Measurements from ENCODE around the gene TLL2.

TLL2 gene

DNA sequence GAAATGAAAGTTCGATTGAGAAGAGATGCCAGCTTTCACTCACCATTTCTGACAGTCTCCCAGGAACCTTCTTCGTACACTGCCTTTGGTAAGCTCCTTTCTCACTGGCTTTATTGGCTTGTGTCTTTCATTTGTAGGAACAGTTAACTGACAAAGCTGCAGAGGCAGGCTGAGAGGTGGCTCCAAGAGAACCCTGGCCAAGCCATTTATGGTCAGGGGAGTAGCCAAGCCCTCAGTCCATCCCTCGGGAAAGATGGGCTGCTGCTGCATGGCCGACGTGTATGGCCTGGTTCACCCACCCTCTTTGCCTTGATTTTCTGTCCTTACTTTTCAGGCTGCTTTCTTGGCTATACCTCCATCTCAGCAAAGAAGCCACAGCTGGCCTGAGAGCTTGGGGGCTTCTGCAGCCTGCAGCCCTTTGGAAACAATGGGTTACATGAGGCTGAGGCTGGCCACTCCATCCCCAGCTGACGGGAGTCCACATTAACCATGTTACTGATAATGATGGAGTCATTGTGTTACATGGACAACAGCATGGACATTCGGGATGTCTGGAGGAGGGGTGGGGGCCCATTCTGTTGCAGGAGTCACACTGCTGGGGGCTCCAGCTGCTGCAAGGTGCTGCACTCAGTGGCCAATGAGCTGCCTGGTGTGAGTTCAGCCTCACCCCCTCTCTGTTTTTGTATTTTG, 154.7 kb downstream of the TLL2 start, which contains the start of gene OPALIN:
OPALIN (minus strand) TSS at position 152 of the 690 bp plus-strand sequence; CDS start at position 46, 106 bp downstream.
- DNase-seq (ENCODE audit: low spot score): no peak

DNA sequence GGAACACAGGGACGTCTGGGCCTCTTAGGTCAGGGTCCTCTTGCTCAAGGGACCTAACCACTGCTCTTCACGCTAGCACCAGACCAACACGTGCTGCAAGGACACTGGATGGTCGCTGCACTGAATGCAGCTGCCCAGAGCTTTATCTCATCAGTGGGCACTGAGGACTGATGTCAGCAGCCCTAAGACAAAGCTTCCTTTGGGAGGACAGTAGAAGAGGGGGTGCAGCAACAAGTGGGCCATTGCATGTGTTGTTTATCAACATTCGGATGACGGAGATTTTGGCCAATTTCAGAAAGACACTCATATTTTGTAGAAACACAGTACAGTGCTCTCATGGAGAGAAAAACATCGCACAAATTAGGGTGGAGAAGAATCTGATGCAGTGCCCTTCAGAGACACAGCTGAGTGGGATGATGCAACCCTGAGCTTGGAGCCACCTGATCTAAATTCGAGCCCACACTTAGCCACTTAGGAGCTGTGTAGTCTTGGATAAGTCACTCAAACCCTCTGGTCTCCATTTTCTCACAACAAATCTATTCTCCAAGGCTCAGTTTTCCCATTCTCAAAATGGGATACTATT, 156.6 kb downstream of the TLL2 start:
- DNase-seq (ENCODE audit: low spot score): no peak

DNA sequence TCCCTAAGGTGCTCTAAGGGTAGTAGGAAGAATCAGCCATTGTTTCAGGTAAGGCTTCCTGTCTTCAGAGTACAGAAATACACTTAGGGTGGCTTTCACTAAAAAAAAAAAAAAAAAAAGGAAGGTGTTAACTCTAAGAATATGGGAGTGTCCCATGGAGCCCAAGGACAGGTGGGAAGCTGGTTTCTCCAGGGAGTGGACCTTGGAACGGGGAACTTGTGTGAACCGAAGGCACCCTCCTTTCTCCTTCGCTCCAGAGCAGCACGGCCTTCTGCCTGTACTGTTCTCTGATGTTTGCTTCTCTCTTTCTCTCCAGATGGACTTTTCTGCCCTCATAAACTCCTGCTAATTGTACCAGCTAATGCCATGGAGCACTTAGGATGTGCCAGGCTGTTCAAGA, 161.1 kb downstream of the TLL2 start:
- no peak for DNase-seq (ENCODE audit: low spot score)

DNA sequence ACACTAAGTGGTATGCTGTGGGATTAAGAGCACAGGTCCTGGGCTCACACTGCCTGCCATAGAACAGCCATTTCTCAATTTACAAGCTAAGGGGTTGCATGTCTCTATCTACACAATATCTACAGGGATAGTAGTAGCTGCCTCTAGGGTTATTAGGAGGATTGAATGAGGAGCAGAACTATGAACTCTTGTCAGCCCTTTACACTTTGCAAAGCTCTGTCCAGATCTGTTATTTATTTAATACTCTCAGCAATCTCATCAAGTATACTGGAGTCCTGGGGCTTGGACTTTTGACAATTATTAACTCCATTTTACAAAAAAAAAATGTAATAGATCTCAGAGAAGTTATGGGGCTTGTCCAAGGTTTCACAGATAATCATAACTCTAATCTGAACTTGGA, 161.7 kb downstream of the TLL2 start:
- no peak for DNase-seq (ENCODE audit: low spot score)

DNA sequence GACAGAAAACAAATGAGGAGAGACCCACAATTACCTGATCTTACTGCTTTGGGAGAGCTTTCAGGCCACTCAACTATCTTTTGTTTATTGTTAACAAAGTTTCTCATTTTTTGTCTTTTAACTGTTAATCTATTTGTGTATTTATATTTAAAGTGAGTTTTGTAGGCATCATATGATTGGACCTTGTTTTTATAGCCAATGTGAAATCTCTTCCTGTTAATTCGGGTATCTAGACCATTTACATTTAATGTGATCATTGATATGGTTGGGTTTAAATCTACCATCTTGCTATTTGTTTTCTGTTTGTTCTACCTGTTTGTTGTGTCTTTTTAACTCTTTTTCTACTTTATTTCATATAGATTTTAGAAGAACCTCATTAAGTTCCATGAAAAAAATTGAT, 167.4 kb downstream of the TLL2 start:
- DNase-seq (ENCODE audit: low spot score): no peak

DNA sequence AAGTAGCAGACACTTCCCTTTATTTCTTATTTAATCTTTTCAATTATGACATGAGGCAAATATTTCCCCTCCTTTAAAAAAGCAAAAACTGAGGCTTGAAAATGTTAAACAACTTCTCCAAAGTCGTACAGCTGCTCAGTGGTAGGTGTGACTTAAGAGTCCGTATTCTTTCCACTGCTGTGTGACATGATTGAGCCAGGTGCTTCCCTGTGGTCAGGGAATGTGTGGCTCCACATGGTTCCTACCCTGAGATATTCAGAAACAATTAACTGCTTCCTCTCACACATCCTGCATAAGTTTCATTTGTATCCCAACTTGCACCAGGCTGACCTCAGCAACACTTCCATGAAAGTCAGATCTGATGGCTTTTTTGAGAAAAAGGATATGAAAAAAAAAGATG, 168.5 kb downstream of the TLL2 start:
- DNase-seq (ENCODE audit: low spot score): no peak

DNA sequence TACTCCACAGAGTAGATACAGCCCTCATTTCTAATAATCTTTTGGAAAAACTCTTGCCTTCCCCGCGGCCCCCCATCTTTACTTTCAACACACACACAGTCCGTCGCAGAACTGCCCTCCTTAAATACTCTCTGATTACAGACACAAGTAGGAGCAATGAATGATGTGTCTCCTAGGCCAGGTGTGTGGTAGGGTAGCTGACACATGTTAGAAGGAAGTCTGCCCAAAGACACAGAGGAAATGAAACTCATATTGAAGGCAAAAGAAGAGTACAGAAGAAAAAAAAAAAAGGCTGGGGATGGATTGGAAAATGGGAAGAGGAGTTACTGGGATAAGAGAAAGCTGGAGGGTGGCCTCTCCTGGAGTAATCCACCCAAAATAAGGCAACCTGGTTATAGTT, 169.5 kb downstream of the TLL2 start:
- no peak for DNase-seq (ENCODE audit: low spot score)

DNA sequence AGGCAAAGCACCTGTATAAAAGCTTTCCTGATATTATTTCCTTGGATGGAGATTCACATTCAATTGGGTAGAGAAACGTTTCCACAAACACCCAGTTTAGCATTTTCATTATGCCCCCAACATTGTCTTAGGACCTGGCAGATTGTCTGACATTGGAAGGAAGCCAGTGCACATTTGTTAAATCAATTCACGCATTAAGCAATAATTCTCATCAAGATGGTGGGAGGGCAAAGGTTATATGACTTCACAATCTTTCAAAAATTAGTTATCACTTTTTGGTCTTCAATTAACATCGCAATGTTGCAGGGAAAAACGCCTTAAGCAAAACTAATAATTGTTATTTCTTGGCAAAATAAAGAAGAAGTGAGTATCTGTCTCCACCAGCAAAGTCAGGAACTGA, 171.3 kb downstream of the TLL2 start:
- DNase-seq (ENCODE audit: low spot score): no peak

DNA sequence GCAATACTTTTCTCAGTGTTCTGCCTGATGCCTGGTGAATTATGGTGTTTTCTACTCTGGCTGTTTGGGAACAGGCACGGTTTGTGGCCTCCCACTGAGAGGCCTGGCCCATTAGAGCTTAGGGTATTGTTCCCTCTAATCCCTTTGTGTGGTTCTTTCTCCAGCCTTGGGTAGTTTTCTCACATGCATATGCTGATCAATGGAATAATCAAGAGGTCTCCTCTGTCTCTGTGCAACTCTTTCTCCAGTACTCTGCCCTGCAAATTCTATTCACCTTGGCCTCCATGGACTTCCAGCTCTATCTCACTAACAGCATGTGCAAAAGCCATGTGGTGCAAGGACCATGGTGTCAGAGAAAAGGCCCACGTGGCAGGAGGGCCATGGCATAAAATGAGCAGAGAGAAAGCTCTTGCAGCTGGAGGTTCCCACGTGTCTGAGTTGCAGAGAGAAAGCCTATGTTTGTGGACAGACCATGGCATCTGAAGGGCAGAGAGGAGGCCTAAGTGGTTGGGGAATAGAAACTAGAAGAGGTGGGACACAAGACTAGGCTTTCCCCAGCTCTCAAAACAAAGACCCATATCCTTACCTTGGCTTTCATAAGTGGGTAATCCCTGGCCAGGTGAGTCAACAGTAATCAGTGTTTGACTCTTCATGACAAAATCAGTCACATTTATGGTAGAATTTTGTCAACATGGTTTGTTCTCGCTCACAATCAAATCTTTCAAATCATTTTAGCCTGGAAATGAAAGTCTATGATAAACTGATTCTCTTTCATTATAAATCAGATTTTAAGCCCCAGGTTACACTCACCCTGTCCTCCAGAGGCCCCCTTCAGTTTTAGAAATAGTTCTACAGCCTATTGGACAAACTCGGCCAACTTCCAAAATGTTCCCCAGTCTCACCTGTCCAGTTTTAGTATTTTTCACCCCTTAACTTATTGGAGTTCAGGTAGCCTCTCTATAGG, 172.2 kb downstream of the TLL2 start:
- no peak for DNase-seq (ENCODE audit: low spot score)

DNA sequence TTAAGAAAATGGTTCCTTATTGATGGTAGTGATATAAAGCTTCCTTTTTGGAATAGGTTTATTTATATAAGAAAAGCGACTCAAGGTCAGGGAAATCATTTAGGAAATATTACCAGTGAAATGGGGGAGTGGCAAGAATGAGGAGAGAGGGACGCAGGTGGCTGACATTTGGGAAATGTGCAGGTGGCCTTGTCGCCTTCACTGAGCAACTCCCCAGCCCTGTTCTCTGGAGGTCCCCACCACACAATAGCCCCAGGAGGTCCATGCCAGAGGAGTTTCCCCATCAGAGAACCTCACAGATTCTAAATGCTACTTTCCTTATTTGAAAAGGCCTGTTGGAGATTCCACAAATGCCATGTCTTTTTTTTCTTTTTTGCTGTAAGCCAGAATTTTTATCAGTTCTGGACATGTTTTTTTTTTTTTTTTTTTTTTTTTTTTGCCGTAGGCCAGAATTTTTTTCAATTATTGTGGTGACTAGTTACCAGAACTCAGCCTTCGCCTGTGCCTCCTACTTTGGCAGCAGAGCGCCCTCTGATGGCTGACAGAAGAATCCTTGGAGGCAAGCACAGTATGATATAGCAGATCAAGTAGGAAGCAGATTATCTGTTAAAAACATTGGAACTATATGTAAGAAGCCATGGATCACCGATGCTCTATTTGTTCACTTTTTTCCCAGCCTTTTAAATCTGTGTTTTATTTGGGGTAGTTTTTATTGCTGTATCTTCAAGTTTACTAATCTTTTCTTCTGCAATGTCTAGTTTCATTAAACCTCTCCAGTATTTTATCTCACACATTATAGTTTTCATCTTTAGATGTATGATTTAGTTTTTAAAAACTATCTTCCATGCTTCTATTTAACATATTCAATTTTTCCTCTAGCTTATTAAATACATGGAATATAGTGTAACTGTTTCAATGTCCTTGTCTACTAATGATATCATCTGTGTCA, 173.5 kb downstream of the TLL2 start:
- no peak for DNase-seq (ENCODE audit: low spot score)

DNA sequence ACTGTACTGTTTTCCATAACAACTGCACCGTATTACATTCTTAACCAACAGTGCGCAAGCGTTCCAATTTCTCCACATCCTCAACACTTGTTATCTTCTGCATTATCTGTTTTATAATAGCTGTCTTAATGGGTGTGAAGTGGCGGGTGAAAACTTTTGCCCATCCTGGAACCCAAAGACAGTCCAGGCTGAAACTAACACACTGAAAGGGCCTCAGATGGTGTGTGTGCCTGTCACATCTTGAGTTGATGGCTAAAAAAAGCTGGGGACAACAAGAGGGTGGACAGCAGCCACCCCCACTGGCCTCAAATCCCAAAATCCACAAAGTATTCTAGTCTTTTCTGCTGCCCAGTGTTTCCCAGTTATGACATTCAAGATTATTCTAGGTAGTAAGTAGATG, 174.3 kb downstream of the TLL2 start:
- no peak for DNase-seq (ENCODE audit: low spot score)

DNA sequence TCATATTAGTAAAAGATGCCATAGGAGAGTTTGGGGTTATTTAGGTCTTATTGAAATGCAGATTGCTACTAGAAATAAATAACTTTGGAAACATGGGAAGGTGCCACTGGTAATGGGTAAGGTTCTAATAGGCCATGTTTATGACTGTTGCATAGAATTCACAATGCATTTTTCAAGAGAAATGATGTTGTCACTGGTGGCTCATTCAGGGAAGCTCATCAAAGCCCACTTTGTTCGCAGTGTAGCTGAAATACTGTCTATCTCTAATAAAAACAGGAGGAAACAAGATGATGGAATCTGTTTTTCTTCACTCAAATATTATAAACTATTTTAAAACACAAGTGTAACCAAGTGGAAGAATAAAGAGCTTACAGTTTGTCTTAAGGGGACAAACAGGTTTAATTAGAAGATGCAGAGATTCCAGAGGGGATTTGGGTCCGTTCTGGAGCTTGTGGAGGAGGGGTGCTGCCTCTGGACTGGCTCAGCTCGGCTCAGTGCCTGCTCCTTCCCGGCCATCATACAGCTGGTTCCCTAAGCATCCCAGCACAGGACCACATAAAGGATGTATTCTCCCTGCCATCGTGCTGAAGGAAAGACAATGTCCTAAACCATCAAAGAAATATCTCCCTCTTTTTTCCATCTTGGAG, 175.3 kb downstream of the TLL2 start:
- no peak for DNase-seq (ENCODE audit: low spot score)

DNA sequence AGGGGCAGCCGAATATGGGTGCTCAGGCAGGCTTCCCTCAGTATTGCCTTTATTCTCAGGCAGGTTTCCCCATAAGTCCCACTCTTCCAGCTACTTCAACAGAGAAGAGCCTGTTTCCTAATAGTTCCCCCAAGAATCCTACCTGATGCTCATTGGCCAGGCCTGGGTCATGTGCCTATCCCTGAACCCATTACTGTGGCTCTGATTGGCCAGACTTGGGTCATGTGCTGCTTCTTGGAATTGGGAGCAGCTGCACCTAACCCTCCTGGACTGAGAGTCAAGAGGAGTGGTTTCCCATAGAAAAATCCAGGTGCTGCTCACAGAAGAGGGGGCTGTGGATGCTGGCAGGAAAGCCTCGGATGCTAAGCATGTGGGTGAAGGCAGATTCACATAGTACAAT, 176.6 kb downstream of the TLL2 start:
- no peak for DNase-seq (ENCODE audit: low spot score)

DNA sequence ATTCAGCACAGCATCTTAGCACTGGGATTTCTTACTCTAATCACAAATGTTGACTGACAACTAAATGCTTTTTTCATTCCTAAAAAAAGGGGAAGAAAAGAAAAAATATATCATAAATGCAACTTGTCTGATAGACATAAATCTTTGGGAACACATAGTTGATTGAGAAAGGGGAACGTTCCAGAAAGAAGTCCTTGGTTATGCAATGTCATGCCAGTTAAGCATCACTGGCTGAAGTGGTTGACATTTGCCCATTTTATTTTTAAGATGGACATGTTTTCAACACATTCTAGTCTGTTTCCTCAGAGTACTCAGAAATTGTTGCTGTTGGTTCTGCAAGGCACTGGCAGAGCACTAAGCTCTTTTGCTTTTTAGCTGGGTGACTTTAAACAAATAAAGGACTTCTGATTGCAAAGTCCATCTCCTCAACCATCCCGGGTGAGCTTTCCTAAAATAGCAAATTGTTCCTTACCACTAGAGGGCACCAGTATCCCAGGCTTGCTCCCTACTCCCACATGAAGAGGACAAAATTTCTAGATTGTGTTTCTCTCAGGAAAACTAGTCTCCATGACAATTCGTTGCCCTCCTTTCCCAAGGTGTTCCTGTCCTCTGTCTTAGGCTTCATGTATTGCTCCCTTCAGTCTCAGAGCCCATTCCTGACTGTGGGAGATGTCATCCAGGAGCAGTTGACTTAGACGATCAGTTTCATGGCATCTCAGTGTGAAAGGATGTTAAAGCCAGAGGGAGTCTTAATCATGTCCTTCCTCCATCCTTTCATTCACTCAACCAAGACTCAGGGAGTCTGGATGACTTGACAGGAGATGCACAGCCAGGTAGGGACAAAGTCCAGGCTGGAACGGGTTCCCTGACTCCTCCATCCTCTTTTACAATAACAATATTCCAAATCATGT, 178.9 kb downstream of the TLL2 start:
- DNase-seq (ENCODE audit: low spot score): no peak

DNA sequence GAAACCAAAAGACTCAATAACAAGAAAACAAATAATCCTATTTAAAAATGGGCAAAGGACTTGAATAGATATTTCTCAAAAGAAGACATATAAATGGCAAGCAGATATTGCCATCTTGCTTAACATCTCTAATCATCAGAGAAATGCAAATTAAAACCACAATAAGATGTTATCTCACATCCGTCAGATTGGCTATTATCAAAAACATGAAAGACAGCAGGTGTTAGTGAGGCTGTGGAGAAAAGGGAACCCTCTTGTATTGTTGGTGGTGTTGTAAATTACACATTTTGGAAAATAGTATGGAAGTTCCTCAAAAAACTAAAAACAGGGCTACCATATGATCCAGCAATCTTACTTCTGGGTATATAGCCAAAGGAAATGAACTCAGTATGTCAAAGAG, 180.6 kb downstream of the TLL2 start:
- no peak for DNase-seq (ENCODE audit: low spot score)

DNA sequence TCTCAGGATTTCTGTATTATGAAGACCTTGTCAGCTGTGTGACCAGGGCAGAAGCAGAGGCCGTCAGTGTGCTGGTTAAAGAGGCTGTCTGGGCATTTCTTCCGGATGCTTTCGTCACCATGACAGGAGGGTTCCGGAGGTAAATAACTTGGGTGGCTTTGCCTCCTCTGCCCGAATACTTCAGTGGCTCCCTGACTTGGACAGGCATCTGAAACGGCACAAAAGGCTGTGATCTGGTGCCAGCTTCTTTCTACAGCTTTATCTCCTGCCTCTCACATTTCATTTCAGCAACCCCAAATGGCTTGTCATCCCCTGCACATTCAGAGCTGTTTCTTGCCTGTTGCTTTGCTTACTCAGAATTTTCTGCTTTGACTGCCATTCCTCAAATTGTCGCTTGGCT, 186.3 kb downstream of the TLL2 start:
- no peak for DNase-seq (ENCODE audit: low spot score)

DNA sequence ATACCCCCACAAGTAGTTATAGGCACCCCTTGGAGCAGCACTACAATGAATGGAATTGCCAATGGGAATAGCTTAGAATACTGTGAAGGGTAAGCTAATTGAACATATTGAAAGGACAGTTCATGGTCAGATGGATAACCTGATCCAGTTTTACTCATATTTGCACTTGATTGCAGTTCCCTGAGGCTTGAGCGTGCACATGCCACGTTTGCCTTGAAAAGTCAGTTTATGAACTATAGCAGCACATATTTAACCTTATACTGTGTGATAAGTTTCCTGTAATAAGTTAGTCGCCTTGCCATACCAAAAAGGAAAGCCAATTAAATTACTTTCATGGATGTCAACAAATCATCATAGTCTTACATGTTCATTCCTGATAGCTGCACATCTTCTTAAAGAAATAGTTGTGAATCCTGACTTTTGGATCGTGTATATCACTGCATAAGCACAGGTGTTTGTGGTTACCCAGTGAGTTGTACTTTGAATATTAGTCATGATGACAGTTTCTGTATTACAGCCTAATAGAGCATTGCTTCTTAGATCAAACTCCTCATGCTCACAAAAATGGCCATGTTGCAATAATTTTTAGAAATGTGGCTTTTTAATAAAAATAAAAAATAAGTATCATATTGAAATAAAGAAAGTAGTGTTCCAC, 187.9 kb downstream of the TLL2 start:
- DNase-seq (ENCODE audit: low spot score): no peak

DNA sequence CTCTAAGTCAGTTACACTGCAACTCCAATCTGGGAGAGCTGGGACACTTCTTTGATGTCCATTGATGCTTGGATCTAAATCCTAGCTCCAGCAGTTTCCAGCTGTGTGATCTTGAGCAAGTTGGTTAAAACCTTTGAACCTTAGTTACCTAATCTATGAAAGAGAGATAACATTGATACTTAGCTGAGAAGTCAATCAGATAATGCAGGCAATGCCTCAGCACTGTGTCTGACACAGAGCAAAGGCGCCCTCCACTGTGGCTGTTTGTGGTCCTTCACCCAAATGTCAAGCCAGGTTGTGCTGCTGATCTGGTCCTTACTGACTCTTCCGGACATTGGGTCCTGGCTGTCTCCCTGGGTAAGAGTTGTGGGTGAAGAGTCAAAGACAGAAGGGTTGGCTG, 189.3 kb downstream of the TLL2 start:
- DNase-seq (ENCODE audit: low spot score): no peak

DNA sequence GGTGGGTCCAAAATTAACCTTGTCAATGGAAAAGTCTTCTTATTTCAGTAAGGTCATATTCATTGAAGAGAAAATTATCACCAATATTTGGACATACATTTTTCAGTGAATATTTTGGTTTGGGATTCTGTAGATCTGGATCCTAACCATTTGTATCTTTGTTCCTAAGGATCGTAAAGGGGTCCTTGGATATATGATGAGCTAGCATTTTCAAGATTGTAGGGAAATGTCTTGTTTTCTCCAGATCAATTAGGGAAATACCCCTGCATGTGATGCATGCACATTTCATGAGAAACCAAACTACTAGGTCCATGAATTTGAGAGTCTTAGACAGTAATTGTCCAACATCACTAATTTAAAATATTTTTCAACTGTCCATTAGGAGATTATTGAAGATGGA, 191.5 kb downstream of the TLL2 start:
- no peak for DNase-seq (ENCODE audit: low spot score)

DNA sequence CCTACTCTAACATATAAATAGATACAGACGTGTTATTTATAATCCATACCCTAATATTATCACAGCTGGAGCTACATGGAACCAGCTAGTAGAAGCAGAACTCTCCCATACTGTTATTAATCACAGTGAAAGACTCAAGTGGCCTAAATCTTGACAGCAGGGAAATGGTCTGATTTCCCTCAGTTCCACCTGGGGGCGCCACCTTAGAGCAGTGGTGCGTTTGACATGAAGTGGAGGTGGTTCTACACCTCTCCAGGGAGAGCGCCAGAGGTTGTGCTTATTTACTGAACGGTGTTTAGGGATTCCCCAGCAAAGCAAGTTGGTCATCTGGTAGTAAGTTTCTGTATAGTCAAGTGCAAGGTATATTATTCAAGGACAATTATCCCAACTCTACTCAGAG, 191.9 kb downstream of the TLL2 start:
- DNase-seq (ENCODE audit: low spot score): no peak
